DMS53 (cell line): ENCODE results near the gene SPON1.

Experiments used
- DNase-seq: peaks from one replicate; lab custom pipeline; 2025; lab: John Stamatoyannopoulos, UW

Gene SPON1

GRCh38 chr11:13944016-13944415 lies 18.5 kb upstream of the SPON1 start:
- DNase-seq = no peak

GRCh38 chr11:13944911-13945425 lies 17.6 kb upstream of the SPON1 start:
- no peak for DNase-seq

- no peak for DNase-seq
Measured at GRCh38 chr11:13947379-13947778, 15.1 kb upstream of the SPON1 start.

- peak; percentile 33 for DNase-seq
Measured at GRCh38 chr11:13949876-13950275, 12.6 kb upstream of the SPON1 start.

GRCh38 chr11:13952221-13952620 lies 10.3 kb upstream of the SPON1 start:
- peak; percentile 16 for DNase-seq

- DNase-seq = peak; percentile 17
Measured at GRCh38 chr11:13952668-13953067, 9.9 kb upstream of the SPON1 start.

GRCh38 chr11:13954591-13954990 lies 7.9 kb upstream of the SPON1 start:
- peak; percentile 25 for DNase-seq

GRCh38 chr11:13955971-13956421 lies 6.5 kb upstream of the SPON1 start:
- DNase-seq = peak; percentile 73

GRCh38 chr11:13956988-13957387 lies 5.5 kb upstream of the SPON1 start:
- DNase-seq = no peak

GRCh38 chr11:13958641-13959400 lies 3.7 kb upstream of the SPON1 start:
- DNase-seq = no peak

- DNase-seq = no peak
Measured at GRCh38 chr11:13962198-13962561, 343 bp upstream of the SPON1 start.

- peak; percentile 53 for DNase-seq
Measured at GRCh38 chr11:13963169-13963948, 836 bp downstream of the SPON1 start.

GRCh38 chr11:13963949-13964770 lies 1.6 kb downstream of the SPON1 start:
- DNase-seq = peak; percentile 51

GRCh38 chr11:13964771-13965074 lies 2.2 kb downstream of the SPON1 start:
- no peak for DNase-seq

- peak; percentile 13 for DNase-seq
Measured at GRCh38 chr11:13965337-13965736, 2.8 kb downstream of the SPON1 start.

GRCh38 chr11:13966013-13966412 lies 3.5 kb downstream of the SPON1 start:
- DNase-seq = no peak

- no peak for DNase-seq
Measured at GRCh38 chr11:13966486-13966885, 4.0 kb downstream of the SPON1 start.

- DNase-seq = peak; percentile 75
Measured at GRCh38 chr11:13970986-13971385, 8.5 kb downstream of the SPON1 start.

GRCh38 chr11:13972043-13972910 lies 9.8 kb downstream of the SPON1 start:
- no peak for DNase-seq

GRCh38 chr11:13972944-13973343 lies 10.4 kb downstream of the SPON1 start:
- DNase-seq = no peak

GRCh38 chr11:13974631-13975030 lies 12.1 kb downstream of the SPON1 start:
- no peak for DNase-seq
